Panc1 (cell line): ENCODE measurements around the gene PNPT1. TPM values are rescaled to one million over a fixed set of nuclear protein-coding genes. Genes with fewer than 3 reads are reported as not detected.

Experiments used
- ATAC-seq: fragments of 200-7000 bp; cut with Tn5 transposase; 2 replicates; pipeline ENCODE4 v1.9.1; 2020; ENCODE audit warnings: mild to moderate bottlenecking, moderate library complexity
- BruUV-seq: library from RNA; stranded (reverse); fragments of 400-500 nt; replicated peaks from 2 replicates; lab custom pipeline; 2021; lab: Mats Ljungman, UMichigan
- CTCF ChIA-PET: fragments of 300-600 bp; sonication (Branson Sonifier 250); formaldehyde crosslinking; loops from one replicate; lab custom pipeline; 2022; ENCODE audit warnings: antibody characterized with exemption; lab: Charles Lee
- POLR2A ChIA-PET: fragments of 300-600 bp; sonication (Branson Sonifier 250); formaldehyde crosslinking; loops from one replicate; lab custom pipeline; 2022; ENCODE audit warnings: antibody characterized with exemption; lab: Charles Lee
- DNase-seq: peaks from one replicate; pipeline ENCODE4 v3.0.0-alpha.2; 2010; ENCODE audit warnings: low read depth, low spot score
- H3K27ac ChIP-seq: 2 replicates; pipeline ENCODE4 v1.5.1; 2011; ENCODE audit warnings: mild to moderate bottlenecking, low read length, inconsistent platforms
- H3K27me3 ChIP-seq: fragments of 200-500 bp; sonication (Bioruptor generic); 2 replicates; pipeline ENCODE4 v1.6.0; 2014; ENCODE audit warnings: low read length, inconsistent platforms; ENCODE audit not compliant: control insufficient read depth, insufficient read depth
- H3K36me3 ChIP-seq: fragments of 200-500 bp; sonication (Bioruptor generic); 2 replicates; pipeline ENCODE4 v1.5.1; 2014; ENCODE audit warnings: inconsistent platforms, mild to moderate bottlenecking, low read length, moderate library complexity; ENCODE audit not compliant: control insufficient read depth, insufficient read depth
- H3K4me1 ChIP-seq: 2 replicates; pipeline ENCODE4 v1.5.1; 2011; ENCODE audit warnings: inconsistent platforms, mild to moderate bottlenecking, low read length, moderate library complexity; ENCODE audit not compliant: control insufficient read depth, insufficient read depth
- H3K4me3 ChIP-seq, 2 experiments: 2 replicates each; pipeline ENCODE4 v1.5.1; 2011 to 2012; ENCODE audit warnings: low read depth in 2 of 2, low read length in 2 of 2, mild to moderate bottlenecking in 2 of 2, inconsistent platforms in 1 of 2, moderate library complexity in 1 of 2
- H3K9me3 ChIP-seq: fragments of 200-500 bp; sonication (Bioruptor generic); 2 replicates; pipeline ENCODE4 v1.5.1; 2014; ENCODE audit warnings: low read depth, mild to moderate bottlenecking, inconsistent platforms, low read length, moderate library complexity; ENCODE audit not compliant: control insufficient read depth, insufficient read depth
- POLR2AphosphoS5 ChIP-seq: IDR thresholded peaks from 2 replicates; pipeline ENCODE4 v1.6.1; 2012; ENCODE audit warnings: mild to moderate bottlenecking, low read depth, low read length, moderate library complexity
- REST ChIP-seq, 2 experiments: IDR thresholded peaks; 2 replicates each; pipeline ENCODE4 v1.6.1; 2011 to 2012; ENCODE audit warnings: low read depth in 2 of 2, control low read depth in 1 of 2, low read length in 1 of 2, mild to moderate bottlenecking in 1 of 2, moderate library complexity in 1 of 2; ENCODE audit not compliant: insufficient read depth in 1 of 2
- SIN3A ChIP-seq: IDR thresholded peaks from 2 replicates; pipeline ENCODE4 v1.6.1; 2012; ENCODE audit warnings: low read depth, mild to moderate bottlenecking, low read length, moderate library complexity, borderline replicate concordance; ENCODE audit not compliant: insufficient read depth
- TCF7L2 ChIP-seq: IDR thresholded peaks from 2 replicates; pipeline ENCODE4 v1.6.1; 2011; ENCODE audit warnings: mild to moderate bottlenecking, low read depth, low read length, inconsistent platforms
- in situ Hi-C: cut with HindIII; loops from 2 replicates; pipeline ENCODE4 v1.10.0; 2016; ENCODE audit warnings: low sequenced_read_pairs, low pct_unique_long_range_greater_than_20kb
- intact Hi-C: fragments of 100-400 bp; cut with micrococcal nuclease; formaldehyde crosslinking; loops from one replicate; pipeline ENCODE4 v1.10.0; 2022; ENCODE audit not compliant: unreplicated experiment
- total RNA-seq: library from RNA; stranded (reverse); gene quantifications from one replicate; pipeline ENCODE4 v1.2.1, GENCODE V29; 2021; ENCODE audit not compliant: unreplicated experiment
- TF ChIP-seq, protein P1 (sequence below): fragments of 450-650 bp; IDR thresholded peaks from 2 replicates; pipeline ENCODE4 v1.5.1; 2017; ENCODE audit warnings: mild to moderate bottlenecking

PNPT1 gene
- total RNA-seq, 1 experiment from 2014 or later: 50.1 TPM

DNA sequence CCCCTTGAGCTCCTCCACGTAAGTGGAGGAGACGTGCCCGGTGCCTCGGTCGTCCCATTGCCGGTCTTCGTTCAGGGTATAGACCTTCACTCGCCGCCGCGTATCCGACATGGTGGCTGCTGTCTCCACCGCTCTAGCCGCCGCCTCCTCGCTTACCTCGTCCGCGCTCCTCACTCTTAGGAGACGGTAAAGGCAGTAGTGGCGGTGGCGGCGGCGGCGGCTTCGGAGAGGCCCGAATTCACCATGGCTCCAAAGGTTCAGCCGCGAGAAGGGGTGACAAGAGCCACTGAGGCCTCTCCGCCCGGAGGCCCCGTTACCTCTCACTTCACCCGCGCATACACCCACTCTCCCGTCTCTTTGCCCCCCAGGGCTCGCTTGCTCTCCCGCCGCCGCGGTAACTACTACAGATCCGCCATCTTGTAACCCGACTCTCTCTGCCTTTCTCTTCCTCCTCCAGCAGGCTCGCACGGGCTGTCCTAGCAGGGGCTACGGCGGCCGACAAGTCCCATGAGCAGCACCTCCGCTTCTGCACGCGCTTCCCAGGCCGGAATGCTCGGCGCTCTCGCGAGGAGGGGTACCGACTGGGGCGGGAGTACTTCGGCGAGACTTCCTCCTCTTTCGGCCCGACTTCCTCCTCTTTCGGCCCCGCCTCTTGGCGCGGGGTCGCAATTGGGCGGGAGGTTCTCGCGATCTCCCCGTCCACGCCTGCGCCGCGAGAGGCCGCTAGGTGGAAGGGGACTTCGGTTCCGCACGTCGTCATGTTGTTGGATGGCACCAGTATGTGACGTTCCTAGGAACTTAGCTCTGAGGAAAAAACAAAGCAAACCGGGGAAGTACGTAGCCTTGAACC lies 76.2 kb downstream of the PNPT1 start, which contains the start of gene PPP4R3B:
TSS of gene PPP4R3B (minus strand) at position 448 of the 850 bp plus-strand sequence. CDS start at position 111, 337 bp downstream.
- POLR2A ChIA-PET: no interaction called here
- intact Hi-C loops (no loop called here), in situ Hi-C loops (no loop called here)
- CTCF ChIA-PET: no interaction called here
- Histone ChIP-seq H3K27me3 (no peaks in the 10 kb centered on the region), H3K4me1 (peaks cover 9% of the 10 kb centered on the region), H3K4me3 (peak within 1 kb of the TSS; percentile 98 to 100), H3K36me3 (peaks cover 34% of the 10 kb centered on the region), H3K27ac (peak within 1 kb of the TSS; percentile 99), H3K9me3 (no peaks in the 10 kb centered on the region)
- ATAC-seq (peak; percentile 94), DNase-seq (peak; percentile 98)
- TSS peak; percentile 71 for BruUV-seq
- peak; percentile 86 for TF ChIP-seq POLR2AphosphoS5
- peak in 1 of 2 experiments; percentile 72; a peak in 1 of 4 replicates for TF ChIP-seq REST (IDR thresholded peaks at IDR 0.05; ENCODE audit: insufficient read depth in 1 of 2, low read depth in 2 of 2, low read length in 1 of 2)
- TF ChIP-seq SIN3A: peak; percentile 81
- TF ChIP-seq, protein P1, sequence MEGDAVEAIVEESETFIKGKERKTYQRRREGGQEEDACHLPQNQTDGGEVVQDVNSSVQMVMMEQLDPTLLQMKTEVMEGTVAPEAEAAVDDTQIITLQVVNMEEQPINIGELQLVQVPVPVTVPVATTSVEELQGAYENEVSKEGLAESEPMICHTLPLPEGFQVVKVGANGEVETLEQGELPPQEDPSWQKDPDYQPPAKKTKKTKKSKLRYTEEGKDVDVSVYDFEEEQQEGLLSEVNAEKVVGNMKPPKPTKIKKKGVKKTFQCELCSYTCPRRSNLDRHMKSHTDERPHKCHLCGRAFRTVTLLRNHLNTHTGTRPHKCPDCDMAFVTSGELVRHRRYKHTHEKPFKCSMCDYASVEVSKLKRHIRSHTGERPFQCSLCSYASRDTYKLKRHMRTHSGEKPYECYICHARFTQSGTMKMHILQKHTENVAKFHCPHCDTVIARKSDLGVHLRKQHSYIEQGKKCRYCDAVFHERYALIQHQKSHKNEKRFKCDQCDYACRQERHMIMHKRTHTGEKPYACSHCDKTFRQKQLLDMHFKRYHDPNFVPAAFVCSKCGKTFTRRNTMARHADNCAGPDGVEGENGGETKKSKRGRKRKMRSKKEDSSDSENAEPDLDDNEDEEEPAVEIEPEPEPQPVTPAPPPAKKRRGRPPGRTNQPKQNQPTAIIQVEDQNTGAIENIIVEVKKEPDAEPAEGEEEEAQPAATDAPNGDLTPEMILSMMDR: no peak
- TF ChIP-seq TCF7L2: no peak

- CTCF ChIA-PET: no interaction called here
- DNase-seq: no peak
- no TSS peak for BruUV-seq
These were observed 77.0 kb downstream of the PNPT1 start for GRCh38 chr2:55616551-55617174.

More at GRCh38 chr2:55616551-55617174, 77.0 kb downstream of the PNPT1 start:
- in situ Hi-C loops (no loop called here), intact Hi-C loops (no loop called here)
- TF ChIP-seq TCF7L2 (no peak), REST (IDR thresholded peaks at IDR 0.05; ENCODE audit: insufficient read depth in 1 of 2, low read depth in 2 of 2, low read length in 1 of 2) (no peak), SIN3A (no peak), POLR2AphosphoS5 (no peak)
- TF ChIP-seq, protein P1: no peak
- peaks cover 9% of the 10 kb centered on the region for H3K4me1 ChIP-seq
- no peaks in the 10 kb centered on the region for H3K27me3 ChIP-seq
- no peaks in the 10 kb centered on the region for H3K9me3 ChIP-seq
- peaks cover 38% of the 10 kb centered on the region for H3K36me3 ChIP-seq
- H3K4me3 ChIP-seq: peak overlapping the region; percentile 93 to 100
- POLR2A ChIA-PET: no interaction called here
- H3K27ac ChIP-seq: peak overlapping the region; percentile 99
- peak; percentile 30 for ATAC-seq
